HG03135 (cell line): Measurements from ENCODE around the gene TBATA.
"Not testable (repeated sequence)": the region's sequence is repeated elsewhere in the genome, so short reads cannot be mapped to it uniquely, and the experiment has no call there.

Experiments
- ATAC-seq: cut with Tn5 transposase; IDR thresholded peaks from one replicate; pipeline ENCODE4 v1.9.1; 2021; ENCODE audit warnings: mild to moderate bottlenecking, moderate library complexity; ENCODE audit not compliant: unreplicated experiment

Gene TBATA

GRCh38 chr10:70779511-70780369 is 5.4 kb downstream of the TBATA start:
- ATAC-seq: no peak

DNA sequence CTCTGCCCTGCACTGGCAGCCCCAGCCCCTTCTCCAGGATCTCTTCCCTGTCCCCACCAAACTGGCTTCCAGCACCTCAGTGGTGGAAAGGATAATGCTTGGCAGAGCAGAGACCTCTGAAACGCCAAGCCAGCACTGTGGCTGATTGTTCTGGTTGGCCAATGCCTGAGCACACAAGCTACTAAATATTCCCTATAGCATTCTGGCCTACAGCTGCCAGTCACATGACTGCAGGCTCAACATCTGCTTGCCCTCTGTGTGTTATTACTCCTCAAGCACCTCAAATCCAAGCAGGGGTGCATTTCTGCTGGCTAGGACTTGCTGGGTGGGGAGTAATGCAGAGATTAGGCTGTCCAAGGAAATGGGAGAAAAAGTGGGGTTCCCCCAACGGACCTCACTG is 6.1 kb downstream of the TBATA start:
- ATAC-seq: no peak

DNA sequence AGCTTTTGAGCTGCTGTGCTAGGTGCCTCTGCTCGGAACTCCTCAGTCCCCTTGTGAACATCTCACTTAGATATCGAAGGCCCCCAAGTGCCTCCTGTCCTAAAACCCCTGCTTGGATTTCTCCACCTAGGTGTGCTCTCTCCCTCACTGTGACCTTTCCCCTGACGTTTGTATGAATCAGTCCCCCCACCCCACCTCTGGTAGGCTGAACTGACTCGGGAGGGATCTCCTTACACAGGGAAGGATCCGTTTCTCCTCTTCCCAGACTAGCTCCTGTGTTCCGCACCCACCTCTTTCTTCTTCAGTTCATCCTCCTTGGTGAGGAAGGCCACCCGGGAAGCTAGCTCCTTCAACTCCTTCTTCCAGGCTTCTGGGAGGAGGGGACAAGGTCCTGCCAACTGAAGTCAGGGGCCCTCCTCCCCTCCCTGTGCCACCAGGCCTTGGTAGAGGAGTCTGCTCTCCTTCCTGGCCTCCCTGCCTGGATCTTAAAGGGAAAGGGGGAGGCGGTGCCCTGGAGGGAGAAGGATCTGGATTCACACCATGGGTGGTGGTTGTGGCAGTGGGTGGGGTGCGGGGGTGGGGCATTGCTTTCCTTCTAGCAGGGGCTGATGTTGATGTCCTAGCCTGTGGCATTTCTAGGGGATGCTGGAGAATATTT is 6.8 kb downstream of the TBATA start:
- ATAC-seq: no peak

DNA sequence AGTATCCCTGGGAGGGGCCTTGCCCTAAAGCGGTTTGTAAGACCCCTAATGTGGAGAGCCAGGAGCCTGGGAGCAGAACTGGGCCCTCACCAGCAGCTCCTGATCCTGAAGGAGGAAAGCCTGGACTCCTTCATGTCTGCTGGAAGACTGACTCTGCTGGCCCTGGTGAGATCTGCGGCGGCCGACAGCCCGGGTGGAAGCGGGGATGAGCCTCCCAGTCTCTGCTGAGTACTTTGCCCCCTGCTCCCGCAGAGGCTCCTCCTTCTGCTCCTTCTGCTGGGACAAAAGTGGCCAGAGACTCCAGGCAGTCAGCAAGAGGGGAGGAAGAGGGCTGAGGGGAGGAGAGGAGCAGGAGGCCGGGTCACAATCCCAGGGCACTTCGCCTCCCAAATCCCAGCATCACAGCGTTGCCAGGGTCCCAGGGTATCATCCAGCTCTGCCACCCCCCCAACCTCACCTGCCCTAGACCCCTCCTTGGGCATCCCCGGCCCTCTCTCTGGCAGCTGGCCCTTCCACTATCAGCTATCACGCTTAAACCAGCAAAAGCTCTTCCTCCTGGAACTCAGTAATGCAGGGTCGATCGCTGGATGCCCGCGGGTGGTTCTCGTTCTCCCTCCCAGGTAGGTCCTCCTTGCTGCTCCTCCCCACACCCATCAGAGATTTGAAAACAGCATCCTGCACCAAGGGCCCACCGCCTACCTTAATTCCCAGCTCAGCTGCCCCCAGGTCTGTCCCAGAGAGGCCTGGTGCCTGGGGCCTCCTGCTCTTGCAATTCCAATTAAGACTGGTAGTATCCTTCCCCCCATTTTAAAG is 7.9 kb downstream of the TBATA start:
- no peak for ATAC-seq

GRCh38 chr10:70776455-70777005 is 8.6 kb downstream of the TBATA start:
- ATAC-seq: no peak

- no peak for ATAC-seq
Measured at GRCh38 chr10:70775679-70776454, 9.3 kb downstream of the TBATA start.

DNA sequence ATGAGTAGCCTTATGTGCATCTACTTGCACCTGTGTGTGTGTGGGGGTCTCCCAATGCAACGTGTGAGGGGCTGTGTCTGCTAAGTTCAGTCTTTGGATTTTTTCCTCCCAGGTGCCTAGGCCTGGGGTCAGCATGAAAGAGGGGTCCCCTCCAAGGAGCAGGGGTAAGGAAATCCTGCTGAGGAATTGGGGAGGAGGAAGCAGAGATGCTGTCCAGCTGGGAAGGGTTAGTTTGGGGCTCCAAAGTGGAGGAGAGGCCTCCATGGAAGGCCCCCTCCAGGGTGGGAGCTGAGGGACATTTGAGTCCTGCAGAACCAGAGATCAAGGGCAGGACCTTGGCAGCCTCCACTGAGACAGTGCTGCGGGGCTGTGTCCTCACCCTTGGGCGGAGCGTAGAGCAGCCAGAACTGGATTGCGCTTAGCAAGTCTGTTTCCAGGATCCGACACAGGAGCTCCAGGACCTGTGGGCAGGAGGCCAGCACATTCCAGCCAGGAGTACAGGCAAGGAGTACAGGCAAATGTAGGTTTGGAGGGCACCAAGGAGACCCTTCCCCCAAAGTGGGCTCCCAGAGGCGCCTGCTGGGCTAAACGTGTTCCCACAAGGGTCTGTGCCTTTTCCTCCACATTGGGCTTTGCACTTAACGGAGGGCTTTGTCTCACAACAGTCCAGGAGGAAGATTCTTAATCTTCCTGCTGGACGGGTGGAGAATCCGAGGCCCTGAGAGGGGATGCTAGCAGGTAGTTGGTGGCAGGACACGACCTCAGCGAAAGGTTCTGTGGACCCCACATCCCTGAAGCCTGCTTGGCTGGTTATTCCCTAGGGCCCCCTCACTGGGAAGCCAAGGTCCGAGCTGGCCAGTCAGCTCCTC is 10.1 kb downstream of the TBATA start:
- no peak for ATAC-seq

DNA sequence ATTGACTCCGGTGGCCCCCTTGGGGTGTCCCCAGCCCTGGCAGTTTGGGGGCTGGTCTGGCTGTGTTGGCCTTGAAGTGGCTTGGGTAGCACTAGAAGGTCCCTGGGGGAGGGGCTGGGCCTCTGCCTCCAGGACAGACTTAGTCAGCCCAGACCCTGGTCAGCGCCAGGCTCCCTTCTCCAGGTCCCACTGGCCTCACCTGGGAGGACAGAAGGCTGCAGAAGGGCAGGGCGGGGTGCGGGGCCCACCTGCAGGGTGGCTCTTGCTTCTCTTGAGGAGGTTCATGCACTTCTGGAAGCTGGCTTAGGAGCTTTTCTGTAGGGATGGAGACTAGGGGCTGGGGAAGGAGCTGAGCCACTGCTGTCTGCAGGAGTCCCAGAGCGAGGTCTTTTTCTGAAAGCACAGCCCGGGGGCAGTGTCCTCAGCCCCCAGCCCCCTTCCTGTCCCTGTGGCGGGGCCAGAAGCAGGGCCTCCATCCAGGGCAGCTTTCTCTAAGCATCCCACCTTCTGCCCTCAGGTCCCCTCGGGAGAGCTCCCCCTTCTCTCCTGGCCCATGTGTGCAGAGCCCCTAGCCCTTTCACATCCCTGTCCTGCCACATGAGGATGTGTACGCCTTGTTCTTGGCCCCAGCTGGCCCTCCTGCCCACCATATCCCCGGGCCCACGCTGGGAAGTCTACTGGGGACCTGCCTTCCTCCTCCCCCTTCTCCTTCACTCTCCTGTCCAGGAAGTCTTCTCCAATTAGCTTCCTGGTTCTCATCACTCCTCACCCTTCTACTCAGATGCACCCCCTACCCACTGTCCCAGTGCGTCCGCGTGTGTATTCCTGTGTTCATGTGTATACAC is 11.0 kb downstream of the TBATA start:
- ATAC-seq: no peak

GRCh38 chr10:70773461-70773860 is 11.7 kb downstream of the TBATA start:
- ATAC-seq: no peak

GRCh38 chr10:70772627-70773026 is 12.6 kb downstream of the TBATA start:
- no peak for ATAC-seq

- ATAC-seq: no peak
Measured at GRCh38 chr10:70771311-70772194, 13.6 kb downstream of the TBATA start.

GRCh38 chr10:70770516-70770915 is 14.7 kb downstream of the TBATA start:
- not testable (repeated sequence) for ATAC-seq

DNA sequence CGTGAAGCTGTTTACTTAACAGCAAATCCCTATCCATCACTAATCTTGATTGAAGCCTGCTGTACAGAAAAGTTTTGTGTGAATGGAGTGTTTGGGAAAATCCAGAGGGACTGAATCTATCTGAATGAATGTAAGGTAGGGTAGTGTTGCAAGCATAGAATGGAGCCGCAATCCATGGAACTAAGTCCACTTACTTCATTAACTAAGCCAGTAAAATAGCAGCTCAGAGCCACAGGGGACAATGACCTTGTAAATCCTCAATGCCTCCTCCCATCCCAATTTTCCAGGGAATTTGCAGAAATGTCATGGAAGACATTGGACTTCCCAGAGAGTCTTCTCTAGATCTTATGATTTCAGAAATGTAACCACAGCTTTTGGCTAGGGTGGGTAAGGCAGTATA is 15.2 kb downstream of the TBATA start:
- no peak for ATAC-seq

GRCh38 chr10:70769121-70769520 is 16.1 kb downstream of the TBATA start:
- no peak for ATAC-seq

DNA sequence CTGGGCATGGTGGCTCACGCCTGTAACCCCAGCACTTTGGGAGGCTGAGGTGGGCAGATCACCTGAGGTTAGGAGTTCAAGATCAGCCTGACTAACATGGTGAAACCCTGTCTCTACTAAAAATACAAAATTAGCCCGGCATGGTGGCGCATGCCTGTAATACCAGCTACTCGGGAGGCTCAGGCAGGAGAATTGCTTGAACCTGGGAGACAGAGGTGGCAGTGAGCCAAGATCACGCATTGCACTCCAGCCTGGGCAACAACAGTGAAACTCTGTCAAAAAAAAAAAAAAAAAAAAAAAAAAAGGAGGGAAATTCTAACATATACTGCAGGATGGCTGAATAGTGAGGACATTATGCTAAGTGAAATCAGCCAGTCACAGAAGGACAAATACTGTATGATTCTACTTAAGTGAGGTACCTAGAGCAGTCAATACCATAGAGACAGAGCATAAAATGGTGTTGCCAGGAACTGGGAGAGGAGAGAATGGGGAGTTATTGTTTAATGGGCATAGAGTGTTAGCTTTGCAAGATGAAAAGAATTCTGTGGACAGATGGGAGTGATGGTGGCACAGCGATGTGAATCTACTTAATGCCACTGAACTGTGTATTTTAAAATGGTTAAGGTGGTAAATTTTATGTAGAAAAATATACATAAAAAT is 17.0 kb downstream of the TBATA start:
- not testable (repeated sequence) for ATAC-seq

GRCh38 chr10:70765794-70766594 is 19.2 kb downstream of the TBATA start:
- no peak for ATAC-seq
